NB4 (cell line): ENCODE results near the gene CDC25C.

Experiments used
- DNase-seq: peaks from one replicate; pipeline ENCODE4 v3.0.0; 2010; ENCODE audit warnings: low read depth
- H3K4me3 ChIP-seq: one replicate; pipeline ENCODE4 v1.5.1; 2011; ENCODE audit warnings: mild to moderate bottlenecking, low read depth, low read length, moderate library complexity
- MAX ChIP-seq: IDR thresholded peaks from 2 replicates; pipeline ENCODE4 v1.6.1; 2011; ENCODE audit warnings: low read depth, low read length
- MYC ChIP-seq: IDR thresholded peaks from 2 replicates; pipeline ENCODE4 v1.6.1; 2011; ENCODE audit warnings: low read depth, low read length
- POLR2A ChIP-seq: IDR thresholded peaks from 2 replicates; pipeline ENCODE4 v1.6.1; 2011; ENCODE audit warnings: mild to moderate bottlenecking; ENCODE audit not compliant: insufficient read length; ENCODE audit errors: extremely low read depth
- TF ChIP-seq, protein P1 (sequence below): IDR thresholded peaks from one replicate; pipeline ENCODE4 v1.5.1; 2012; ENCODE audit warnings: low read depth, low read length

Gene CDC25C

DNA sequence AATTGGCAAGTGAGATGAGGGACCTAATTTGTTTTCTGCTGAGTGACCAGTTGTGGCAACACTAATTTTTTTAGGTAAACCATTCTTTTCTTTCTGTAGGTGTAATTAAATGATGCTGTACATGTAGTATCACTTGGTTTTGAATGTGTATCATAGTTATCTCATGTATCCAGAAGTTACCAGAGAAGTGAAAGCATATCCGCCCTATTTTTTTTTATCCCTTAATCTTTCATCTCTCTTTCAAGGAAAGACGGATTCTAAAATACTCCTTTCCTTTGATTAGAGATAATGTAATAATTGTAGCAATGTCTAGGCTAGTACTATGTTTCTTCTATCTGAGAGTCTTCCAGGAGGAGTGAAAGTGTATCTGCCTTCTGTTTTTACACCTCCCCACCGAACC lies 28.0 kb upstream of the CDC25C start:
- TF ChIP-seq POLR2A = no peak
- TF ChIP-seq MYC = no peak
- no peak for TF ChIP-seq MAX
- no peak for DNase-seq

GRCh38 chr5:138354926-138355378 lies 23.3 kb upstream of the CDC25C start:
- DNase-seq = peak; percentile 85
- TF ChIP-seq MAX (peak; percentile 76), MYC (no peak), POLR2A (no peak)
- TF ChIP-seq, protein P1, sequence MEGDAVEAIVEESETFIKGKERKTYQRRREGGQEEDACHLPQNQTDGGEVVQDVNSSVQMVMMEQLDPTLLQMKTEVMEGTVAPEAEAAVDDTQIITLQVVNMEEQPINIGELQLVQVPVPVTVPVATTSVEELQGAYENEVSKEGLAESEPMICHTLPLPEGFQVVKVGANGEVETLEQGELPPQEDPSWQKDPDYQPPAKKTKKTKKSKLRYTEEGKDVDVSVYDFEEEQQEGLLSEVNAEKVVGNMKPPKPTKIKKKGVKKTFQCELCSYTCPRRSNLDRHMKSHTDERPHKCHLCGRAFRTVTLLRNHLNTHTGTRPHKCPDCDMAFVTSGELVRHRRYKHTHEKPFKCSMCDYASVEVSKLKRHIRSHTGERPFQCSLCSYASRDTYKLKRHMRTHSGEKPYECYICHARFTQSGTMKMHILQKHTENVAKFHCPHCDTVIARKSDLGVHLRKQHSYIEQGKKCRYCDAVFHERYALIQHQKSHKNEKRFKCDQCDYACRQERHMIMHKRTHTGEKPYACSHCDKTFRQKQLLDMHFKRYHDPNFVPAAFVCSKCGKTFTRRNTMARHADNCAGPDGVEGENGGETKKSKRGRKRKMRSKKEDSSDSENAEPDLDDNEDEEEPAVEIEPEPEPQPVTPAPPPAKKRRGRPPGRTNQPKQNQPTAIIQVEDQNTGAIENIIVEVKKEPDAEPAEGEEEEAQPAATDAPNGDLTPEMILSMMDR = peak; percentile 3
- peak overlapping the region; percentile 82 for H3K4me3 ChIP-seq

More for the DNA sequence above, 28.0 kb upstream of the CDC25C start:
- no peak overlapping the region for H3K4me3 ChIP-seq

GRCh38 chr5:138354387-138354786 lies 22.8 kb upstream of the CDC25C start:
- TF ChIP-seq MAX = no peak
- no peak for TF ChIP-seq POLR2A
- DNase-seq = no peak
- peak overlapping the region; percentile 82 for H3K4me3 ChIP-seq

GRCh38 chr5:138353560-138354080 lies 22.0 kb upstream of the CDC25C start:
- no peak for DNase-seq
- peak overlapping the region; percentile 82 for H3K4me3 ChIP-seq
- TF ChIP-seq POLR2A (no peak), MAX (no peak), MYC (no peak; the same call in 1 of the 2 replicates)
- TF ChIP-seq, protein P1 = no peak

DNA sequence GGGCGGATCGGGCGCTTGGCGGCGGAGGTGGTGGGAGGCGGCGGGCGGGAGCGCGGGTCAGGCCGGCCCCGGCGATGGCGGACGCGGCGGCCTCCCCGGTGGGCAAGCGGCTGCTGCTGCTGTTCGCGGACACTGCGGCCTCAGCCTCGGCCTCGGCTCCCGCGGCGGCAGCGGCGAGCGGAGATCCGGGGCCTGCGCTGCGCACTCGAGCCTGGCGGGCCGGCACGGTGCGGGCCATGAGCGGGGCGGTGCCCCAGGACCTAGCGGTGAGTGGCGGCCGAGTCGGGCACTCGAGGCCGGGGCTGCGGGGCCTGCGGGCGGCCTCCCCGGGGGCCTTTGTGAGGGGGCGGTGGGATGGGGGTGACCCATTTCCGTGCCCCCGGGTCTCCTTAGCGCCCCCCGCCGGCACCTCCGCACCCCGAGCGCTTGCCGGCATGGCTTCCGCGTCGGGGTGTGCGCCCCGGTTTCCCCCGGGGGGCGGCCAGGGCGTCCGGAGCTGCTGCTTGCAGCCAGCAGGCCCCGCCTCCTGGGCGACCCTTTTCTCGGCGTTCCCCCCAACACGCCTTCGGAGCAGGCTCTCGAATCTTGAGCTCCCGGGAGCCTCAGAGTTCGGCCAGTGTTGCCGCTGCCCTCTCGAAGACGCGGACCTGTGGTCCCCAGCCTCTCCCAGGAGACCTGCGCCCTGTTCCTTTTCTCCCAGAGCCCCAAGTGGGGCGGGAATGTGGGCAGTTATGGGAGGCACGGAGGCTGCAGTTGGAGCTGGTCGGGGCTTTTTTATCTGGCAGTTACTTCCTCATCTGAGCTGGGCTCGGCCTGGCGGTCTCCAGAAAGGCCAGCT lies 21.3 kb upstream of the CDC25C start:
- H3K4me3 ChIP-seq = peak overlapping the region; percentile 82
- peak; percentile 90 for DNase-seq
- TF ChIP-seq, protein P1 = peak; percentile 25
- TF ChIP-seq POLR2A (peak; percentile 29), MAX (0 out of 2 replicates have a peak, but pooled peaks have one; percentile 13), MYC (peak; percentile 3; the same call in 1 of the 2 replicates)

DNA sequence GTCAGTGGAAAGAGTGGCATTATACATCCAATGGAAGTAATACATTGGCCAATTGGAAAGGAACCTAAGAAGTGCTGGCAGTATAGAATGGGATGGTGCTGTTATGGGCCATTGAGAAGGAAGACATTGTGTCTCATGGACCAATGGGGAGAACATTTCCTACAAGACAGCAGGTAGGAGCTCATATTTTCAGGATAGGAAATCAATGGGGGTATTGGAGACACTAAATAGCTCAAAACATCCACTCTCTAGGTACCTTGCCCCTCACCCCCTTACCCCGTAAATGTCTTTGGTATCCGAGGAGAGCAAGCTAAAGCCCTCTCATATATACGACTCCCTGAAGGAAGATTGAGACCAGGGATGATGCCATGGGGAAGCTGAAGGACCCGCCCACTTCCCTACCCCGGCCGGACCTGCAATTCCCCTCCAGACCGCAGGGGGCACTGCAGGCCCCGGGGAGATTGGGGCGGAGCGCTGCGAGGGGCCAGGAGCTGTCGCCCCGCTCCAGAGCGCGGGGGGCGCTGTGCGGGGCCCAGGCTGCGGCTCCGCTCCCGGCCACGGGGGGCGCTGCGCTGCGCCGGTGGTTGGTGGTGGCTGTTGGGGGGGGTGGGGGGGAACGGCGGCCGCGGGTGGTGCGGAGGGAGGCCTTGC lies 20.6 kb upstream of the CDC25C start, which contains the start of gene KDM3B:
Gene KDM3B (plus strand): TSS at position 615 of the 651 bp plus-strand sequence. CDS start 111 bp downstream, outside the sequence.
- TF ChIP-seq, protein P1 = peak; percentile 94
- TF ChIP-seq MAX (no peak), POLR2A (peak; percentile 32), MYC (no peak)
- peak; percentile 91 for DNase-seq
- peak within 1 kb of the TSS; percentile 82 for H3K4me3 ChIP-seq
